ENCODE measurements around the gene FOXF1.

- TF ChIP-seq EZH2phosphoT487 (IDR thresholded peaks at IDR 0.05) (no peak), CTCF (IDR thresholded peaks at IDR 0.05) (no peak)
These were observed 27.2 kb downstream of the FOXF1 start for GRCh38 chr16:86537486-86537885.

Measured in neural progenitor cell (in vitro differentiated cells).